OCI-LY7 (cell line): ENCODE results near the gene GNAO1. TPM values are rescaled to one million over a fixed set of nuclear protein-coding genes. Genes with fewer than 3 reads are reported as not detected.

Source experiments
- BruUV-seq: library from RNA; stranded (reverse); fragments of 400-500 nt; replicated peaks from 2 replicates; lab custom pipeline; 2021; lab: Mats Ljungman, UMichigan
- CTCF ChIA-PET: fragments of 300-600 bp; sonication (Branson Sonifier 250); formaldehyde crosslinking; loops from one replicate; lab custom pipeline; 2022; ENCODE audit warnings: antibody characterized with exemption; ENCODE audit not compliant: unreplicated experiment; lab: Charles Lee
- POLR2A ChIA-PET: fragments of 300-600 bp; sonication (Branson Sonifier 250); formaldehyde crosslinking; loops from one replicate; lab custom pipeline; 2022; ENCODE audit warnings: antibody characterized with exemption; lab: Charles Lee
- DNase-seq: peaks from one replicate; pipeline ENCODE4 v3.0.0-alpha.2; 2015; ENCODE audit warnings: low spot score
- H2AFZ ChIP-seq: fragments of 200-600 bp; sonication (generic), shearing (Covaris generic); 2 replicates; pipeline ENCODE4 v1.6.1; 2014; ENCODE audit warnings: mild to moderate bottlenecking, antibody characterized with exemption, low read length, moderate library complexity
- H3K27ac ChIP-seq: fragments of 200-600 bp; sonication (generic); 2 replicates; pipeline ENCODE4 v1.5.1; 2014; ENCODE audit warnings: mixed run types, low read depth, mild to moderate bottlenecking, moderate library complexity, low read length, inconsistent platforms; ENCODE audit not compliant: poor library complexity, severe bottlenecking
- H3K36me3 ChIP-seq: fragments of 200-600 bp; sonication (generic); 2 replicates; pipeline ENCODE4 v1.6.1; 2014; ENCODE audit warnings: mild to moderate bottlenecking, antibody characterized with exemption, low read length, moderate library complexity, mixed read lengths; ENCODE audit not compliant: insufficient read depth
- H3K4me1 ChIP-seq: fragments of 200-600 bp; sonication (generic); 2 replicates; pipeline ENCODE4 v1.5.1; 2014; ENCODE audit warnings: mild to moderate bottlenecking, low read length; ENCODE audit not compliant: insufficient read depth, poor library complexity, severe bottlenecking
- H3K4me2 ChIP-seq: fragments of 200-600 bp; sonication (generic); 2 replicates; pipeline ENCODE4 v1.6.1; 2014; ENCODE audit warnings: mild to moderate bottlenecking, low read length
- H3K4me3 ChIP-seq: fragments of 200-600 bp; sonication (generic); 2 replicates; pipeline ENCODE4 v1.5.1; 2014; ENCODE audit warnings: mild to moderate bottlenecking, low read depth, low read length; ENCODE audit not compliant: poor library complexity, severe bottlenecking
- H3K79me2 ChIP-seq: fragments of 200-600 bp; sonication (generic); 2 replicates; pipeline ENCODE4 v1.6.1; 2016; ENCODE audit warnings: low read depth, mild to moderate bottlenecking, low read length, moderate library complexity, mixed read lengths; ENCODE audit not compliant: insufficient read depth
- H3K9me2 ChIP-seq: fragments of 200-600 bp; sonication (generic); 2 replicates; pipeline ENCODE4 v1.6.1; 2016; ENCODE audit warnings: mild to moderate bottlenecking, low read length, mixed read lengths; ENCODE audit not compliant: insufficient read depth
- H3K9me3 ChIP-seq: fragments of 200-600 bp; sonication (generic); 2 replicates; pipeline ENCODE4 v1.6.1; 2014; ENCODE audit warnings: mild to moderate bottlenecking, mixed run types, low read length, mixed read lengths
- H4K20me1 ChIP-seq: fragments of 200-600 bp; sonication (generic); 2 replicates; pipeline ENCODE4 v1.6.1; 2014; ENCODE audit warnings: mild to moderate bottlenecking, antibody characterized with exemption, low read length, moderate library complexity, mixed read lengths; ENCODE audit not compliant: insufficient read depth
- CTCF ChIP-seq: fragments of 200-600 bp; sonication (generic); conservative IDR thresholded peaks from 2 replicates; pipeline ENCODE4 v1.5.1; 2014; ENCODE audit warnings: mild to moderate bottlenecking, antibody characterized with exemption, low read length, moderate library complexity, mixed read lengths
- EZH2phosphoT487 ChIP-seq: fragments of 200-600 bp; sonication (generic); IDR thresholded peaks from 2 replicates; pipeline ENCODE4 v1.6.1; 2018; ENCODE audit warnings: low read depth, borderline replicate concordance, mild to moderate bottlenecking, mixed run types, antibody characterized with exemption, low read length, moderate library complexity, mixed read lengths
- intact Hi-C: fragments of 100-400 bp; cut with micrococcal nuclease; formaldehyde crosslinking; loops from one replicate; pipeline ENCODE4 v1.10.0; 2022; ENCODE audit not compliant: unreplicated experiment
- total RNA-seq, 2 experiments: library from RNA; depleted of rRNA in 1 of 2; stranded (reverse); fragments of >200 nt in 1 of 2; shearing (Covaris generic) in 1 of 2; gene quantifications; 2 replicates each; pipeline ENCODE4 v1.2.3, GENCODE V29; 2014 to 2022

GNAO1 gene
- total RNA-seq, 2 experiments from 2014 or later = not detected

GRCh38 chr16:56258508-56259424 lies 67.5 kb downstream of the GNAO1 start:
- Histone ChIP-seq H4K20me1 (no peaks in the 10 kb centered on the region), H3K36me3 (no peaks in the 10 kb centered on the region), H2AFZ (no peak overlapping the region), H3K4me2 (no peak overlapping the region), H3K4me1 (no peaks in the 10 kb centered on the region), H3K79me2 (no peaks in the 10 kb centered on the region), H3K4me3 (no peak overlapping the region), H3K9me2 (no peaks in the 10 kb centered on the region), H3K9me3 (no peaks in the 10 kb centered on the region), H3K27ac (no peak overlapping the region)
- intact Hi-C loops = no loop called here
- BruUV-seq = no TSS peak
- TF ChIP-seq EZH2phosphoT487 (no peak), CTCF (no peak)
- CTCF ChIA-PET = interaction anchor here (0.6 kb wide), 1 partner anchor 23 kb away, joined by 9 read pairs; no protein-coding TSS in a partner anchor
- DNase-seq = no peak
- POLR2A ChIA-PET = no interaction called here

GRCh38 chr16:56259425-56259779 lies 68.1 kb downstream of the GNAO1 start:
- no peak for DNase-seq
- Histone ChIP-seq H4K20me1 (no peaks in the 10 kb centered on the region), H3K4me3 (no peak overlapping the region), H3K36me3 (no peaks in the 10 kb centered on the region), H3K27ac (no peak overlapping the region), H3K79me2 (no peaks in the 10 kb centered on the region), H3K9me2 (no peaks in the 10 kb centered on the region), H2AFZ (no peak overlapping the region), H3K4me2 (no peak overlapping the region), H3K9me3 (no peaks in the 10 kb centered on the region), H3K4me1 (no peaks in the 10 kb centered on the region)
- no TSS peak for BruUV-seq
- ChIA-PET CTCF (interaction anchor here (0.6 kb wide), 1 partner anchor 22 kb away, joined by 9 read pairs; no protein-coding TSS in a partner anchor), POLR2A (no interaction called here)
- TF ChIP-seq CTCF (no peak), EZH2phosphoT487 (no peak)
- intact Hi-C loops = no loop called here
